Measurements from ENCODE around the gene EFR3B.

Gene EFR3B

GRCh38 chr2:25035537-25036220, 6.2 kb upstream of the EFR3B start:
- no peak for DNase-seq (ENCODE audit: low read depth)

GRCh38 chr2:25036221-25036559, 5.7 kb upstream of the EFR3B start:
- DNase-seq (ENCODE audit: low read depth) = no peak

- no peak for DNase-seq (ENCODE audit: low read depth)
Observed at GRCh38 chr2:25039126-25039525, 2.8 kb upstream of the EFR3B start.

GRCh38 chr2:25041307-25041927, 459 bp upstream of the EFR3B start:
- DNase-seq (ENCODE audit: low read depth) = no peak

- no peak for DNase-seq (ENCODE audit: low read depth)
Observed at GRCh38 chr2:25042321-25043240, 705 bp downstream of the EFR3B start.

GRCh38 chr2:25043241-25043867, 1.5 kb downstream of the EFR3B start:
- DNase-seq (ENCODE audit: low read depth) = peak; percentile 68

GRCh38 chr2:25044011-25044410, 2.1 kb downstream of the EFR3B start:
- no peak for DNase-seq (ENCODE audit: low read depth)

GRCh38 chr2:25044990-25045389, 3.1 kb downstream of the EFR3B start:
- no peak for DNase-seq (ENCODE audit: low read depth)

- no peak for DNase-seq (ENCODE audit: low read depth)
Observed at GRCh38 chr2:25049422-25049821, 7.5 kb downstream of the EFR3B start.

GRCh38 chr2:25050128-25050527, 8.3 kb downstream of the EFR3B start:
- DNase-seq (ENCODE audit: low read depth) = no peak

- no peak for DNase-seq (ENCODE audit: low read depth)
Observed at GRCh38 chr2:25053041-25053440, 11.2 kb downstream of the EFR3B start.

GRCh38 chr2:25054720-25055119, 12.8 kb downstream of the EFR3B start:
- DNase-seq (ENCODE audit: low read depth) = no peak

- no peak for DNase-seq (ENCODE audit: low read depth)
Observed at GRCh38 chr2:25055376-25055920, 13.6 kb downstream of the EFR3B start.

- no peak for DNase-seq (ENCODE audit: low read depth)
Observed at GRCh38 chr2:25056098-25056821, 14.4 kb downstream of the EFR3B start.

GRCh38 chr2:25062511-25062917, 20.6 kb downstream of the EFR3B start:
- no peak for DNase-seq (ENCODE audit: low read depth)

- DNase-seq (ENCODE audit: low read depth) = no peak
Observed at GRCh38 chr2:25063876-25064660, 22.2 kb downstream of the EFR3B start.

GRCh38 chr2:25065768-25066167, 23.9 kb downstream of the EFR3B start:
- DNase-seq (ENCODE audit: low read depth) = no peak

- DNase-seq (ENCODE audit: low read depth) = no peak
Observed at GRCh38 chr2:25066455-25066854, 24.6 kb downstream of the EFR3B start.

- DNase-seq (ENCODE audit: low read depth) = no peak
Observed at GRCh38 chr2:25068217-25068616, 26.3 kb downstream of the EFR3B start.

- no peak for DNase-seq (ENCODE audit: low read depth)
Observed at GRCh38 chr2:25071966-25072365, 30.1 kb downstream of the EFR3B start.

- no peak for DNase-seq (ENCODE audit: low read depth)
Observed at GRCh38 chr2:25072606-25073005, 30.7 kb downstream of the EFR3B start.

Data from non-pigmented ciliary epithelial cell (primary cell).